Measurements from ENCODE around the gene KLHL12. TPM values are rescaled to one million over a fixed set of nuclear protein-coding genes. Genes with fewer than 3 reads are reported as not detected.

The KLHL12 gene
- total RNA-seq, 4 donors from 2014 or later: 15.3 to 23.4 (median 20.8) TPM

DNA sequence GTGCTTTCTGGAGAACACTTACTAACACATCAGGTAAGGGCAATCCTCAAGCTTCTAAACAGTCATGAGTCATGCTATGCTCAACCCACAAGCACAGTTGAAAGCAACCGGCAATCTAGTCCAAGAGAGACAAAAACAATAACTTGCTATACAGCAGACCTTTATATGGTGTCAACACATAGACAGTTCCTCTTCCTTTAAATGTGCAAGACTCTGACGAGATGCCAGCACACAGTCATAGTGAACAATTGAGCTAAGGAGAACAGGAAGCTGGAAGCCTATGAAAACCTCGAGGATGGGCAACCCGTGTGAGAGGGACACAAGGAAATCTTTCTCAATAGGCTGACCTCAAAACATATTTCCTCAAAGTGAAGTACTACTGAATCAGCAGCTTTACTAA, 25.8 kb upstream of the KLHL12 start:
- peak; percentile 23 to 60 for DNase-seq (ENCODE audit: low spot score in 2 of 2)
- peaks cover 0 to 35% (median 2%) of the 10 kb centered on the region in 3 donors for H3K36me3 ChIP-seq
- peaks cover 0 to 62% (median 17%) of the 10 kb centered on the region in 4 donors for H3K4me1 ChIP-seq
- no peak overlapping the region for H3K4me3 ChIP-seq
- H3K9me3 ChIP-seq: no peaks in the 10 kb centered on the region
- WGBS, 2 donors: 23 to 35% methylated on average over 4 of the region's 4 CpGs
- no peaks in the 10 kb centered on the region for H3K27me3 ChIP-seq
- peak overlapping the region in 2 of 4 donors; percentile 50 to 72 for H3K27ac ChIP-seq
- TF ChIP-seq, protein P1, sequence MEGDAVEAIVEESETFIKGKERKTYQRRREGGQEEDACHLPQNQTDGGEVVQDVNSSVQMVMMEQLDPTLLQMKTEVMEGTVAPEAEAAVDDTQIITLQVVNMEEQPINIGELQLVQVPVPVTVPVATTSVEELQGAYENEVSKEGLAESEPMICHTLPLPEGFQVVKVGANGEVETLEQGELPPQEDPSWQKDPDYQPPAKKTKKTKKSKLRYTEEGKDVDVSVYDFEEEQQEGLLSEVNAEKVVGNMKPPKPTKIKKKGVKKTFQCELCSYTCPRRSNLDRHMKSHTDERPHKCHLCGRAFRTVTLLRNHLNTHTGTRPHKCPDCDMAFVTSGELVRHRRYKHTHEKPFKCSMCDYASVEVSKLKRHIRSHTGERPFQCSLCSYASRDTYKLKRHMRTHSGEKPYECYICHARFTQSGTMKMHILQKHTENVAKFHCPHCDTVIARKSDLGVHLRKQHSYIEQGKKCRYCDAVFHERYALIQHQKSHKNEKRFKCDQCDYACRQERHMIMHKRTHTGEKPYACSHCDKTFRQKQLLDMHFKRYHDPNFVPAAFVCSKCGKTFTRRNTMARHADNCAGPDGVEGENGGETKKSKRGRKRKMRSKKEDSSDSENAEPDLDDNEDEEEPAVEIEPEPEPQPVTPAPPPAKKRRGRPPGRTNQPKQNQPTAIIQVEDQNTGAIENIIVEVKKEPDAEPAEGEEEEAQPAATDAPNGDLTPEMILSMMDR (IDR thresholded peaks at IDR 0.05): no peak
- no peak for TF ChIP-seq POLR2A (IDR thresholded peaks at IDR 0.05)
- peak; percentile 75 to 80 for TF ChIP-seq EP300 (IDR thresholded peaks at IDR 0.05)

DNA sequence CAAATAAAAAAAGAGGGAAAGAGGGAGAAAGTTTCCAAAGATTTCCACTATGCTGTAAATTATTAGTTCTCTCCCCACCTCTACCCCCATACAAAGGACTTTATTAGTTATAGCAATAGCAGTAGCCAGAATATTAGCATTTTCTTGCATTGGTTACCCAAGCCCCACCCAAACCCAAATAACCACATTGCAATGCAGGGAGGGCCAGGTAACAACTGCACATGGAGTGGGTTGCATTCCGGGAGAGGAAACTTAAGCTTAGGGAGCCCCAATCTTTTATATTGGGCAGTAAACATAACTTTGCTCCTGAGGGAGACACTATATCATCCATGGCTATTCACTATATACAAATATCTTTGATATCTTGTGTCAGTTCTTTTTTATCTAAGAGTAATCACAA, 25.1 kb upstream of the KLHL12 start:
- Histone ChIP-seq H3K27me3 (no peaks in the 10 kb centered on the region), H3K27ac (peak overlapping the region in 2 of 4 donors; percentile 50 to 72), H3K9me3 (no peaks in the 10 kb centered on the region), H3K4me3 (no peak overlapping the region), H3K36me3 (peaks cover 0 to 42% (median 2%) of the 10 kb centered on the region in 3 donors), H3K4me1 (peaks cover 0 to 58% (median 15%) of the 10 kb centered on the region in 4 donors)
- no peak for DNase-seq (ENCODE audit: low spot score in 2 of 2)
- 90 to 91% methylated on average over 1 of the region's 1 CpG for WGBS, 2 donors
- TF ChIP-seq POLR2A (IDR thresholded peaks at IDR 0.05): no peak
- TF ChIP-seq EP300 (IDR thresholded peaks at IDR 0.05): no peak
- TF ChIP-seq, protein P1 (IDR thresholded peaks at IDR 0.05): no peak

DNA sequence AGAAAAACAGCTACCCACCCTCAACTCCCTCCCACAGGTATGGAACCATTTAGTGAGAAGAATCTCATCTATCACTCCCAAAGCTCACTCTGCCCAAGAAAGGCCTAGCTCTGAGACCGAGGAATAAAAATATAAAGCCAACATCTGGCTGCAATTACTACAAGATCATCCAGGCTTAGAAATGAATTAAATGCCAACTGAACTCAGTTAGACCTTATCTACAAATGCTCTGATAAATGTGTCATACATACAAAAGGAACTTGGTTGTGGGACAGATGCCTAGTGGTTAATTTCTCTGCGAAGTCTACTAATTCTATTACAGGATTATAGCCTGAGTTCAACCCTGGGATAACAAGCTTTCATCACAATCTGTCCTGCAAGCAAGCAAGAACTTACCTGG, 24.4 kb upstream of the KLHL12 start:
- peaks cover 0 to 49% (median 2%) of the 10 kb centered on the region in 3 donors for H3K36me3 ChIP-seq
- H3K27ac ChIP-seq: peak overlapping the region in 1 of 4 donors; percentile 11
- no peaks in the 10 kb centered on the region for H3K9me3 ChIP-seq
- 57 to 75% methylated on average over 2 of the region's 2 CpGs for WGBS, 2 donors
- H3K27me3 ChIP-seq: no peaks in the 10 kb centered on the region
- H3K4me3 ChIP-seq: no peak overlapping the region
- no peak for DNase-seq (ENCODE audit: low spot score in 2 of 2)
- H3K4me1 ChIP-seq: peaks cover 0 to 52% (median 8%) of the 10 kb centered on the region in 4 donors
- TF ChIP-seq POLR2A (IDR thresholded peaks at IDR 0.05): no peak
- TF ChIP-seq, protein P1 (IDR thresholded peaks at IDR 0.05): no peak
- no peak for TF ChIP-seq EP300 (IDR thresholded peaks at IDR 0.05)

DNA sequence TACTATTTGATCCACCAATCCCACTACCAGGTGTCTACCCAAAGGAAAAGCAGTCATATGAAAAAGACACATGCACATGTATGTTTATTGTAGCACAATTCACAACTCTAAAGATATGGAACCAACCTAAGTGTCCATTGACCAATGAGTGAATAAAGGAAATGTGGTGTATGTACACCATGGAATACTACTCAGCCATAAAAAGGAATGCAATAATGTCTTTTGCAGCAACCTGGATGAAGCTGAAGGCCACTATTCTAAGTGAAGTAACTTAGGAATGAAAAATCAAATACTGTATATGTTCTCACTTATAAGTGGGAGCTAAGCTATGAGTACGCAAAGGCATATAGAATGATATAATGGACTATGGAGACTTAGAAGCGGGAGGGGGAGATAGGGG, 18.4 kb upstream of the KLHL12 start:
- TF ChIP-seq, protein P1 (IDR thresholded peaks at IDR 0.05): no peak
- TF ChIP-seq EP300 (IDR thresholded peaks at IDR 0.05) (no peak), POLR2A (IDR thresholded peaks at IDR 0.05) (no peak)
- no peak overlapping the region for H3K27ac ChIP-seq
- no peaks in the 10 kb centered on the region for H3K4me1 ChIP-seq
- peaks cover 5 to 100% (median 40%) of the 10 kb centered on the region in 3 donors for H3K36me3 ChIP-seq
- no peak for DNase-seq (ENCODE audit: low spot score in 2 of 2)
- H3K4me3 ChIP-seq: no peak overlapping the region
- no peaks in the 10 kb centered on the region for H3K27me3 ChIP-seq
- 98% methylated on average over 2 of the region's 2 CpGs for WGBS, 2 donors
- H3K9me3 ChIP-seq: no peaks in the 10 kb centered on the region

DNA sequence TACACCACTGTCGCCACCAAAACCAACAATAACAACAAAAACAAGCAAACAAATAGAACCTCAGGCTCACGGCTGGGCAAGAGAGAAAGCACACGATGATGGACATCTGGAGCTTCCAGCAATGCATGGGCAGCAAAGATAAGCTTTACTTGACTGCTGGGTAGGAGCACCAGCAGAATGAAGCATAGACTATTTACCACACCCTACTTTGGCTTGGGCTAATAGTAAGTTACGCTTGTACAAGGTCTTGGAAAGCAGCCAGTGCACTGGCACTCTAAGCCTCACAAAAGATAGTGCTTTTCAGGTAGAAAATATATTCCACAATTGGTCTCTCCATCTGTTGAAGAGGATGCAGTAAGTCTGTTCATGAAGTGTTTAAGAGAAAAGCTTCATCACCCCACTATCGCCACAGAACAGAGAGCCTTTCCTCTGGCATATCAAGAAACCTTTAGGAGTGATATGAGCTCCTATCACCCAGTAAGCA, 17.4 kb upstream of the KLHL12 start:
- no peaks in the 10 kb centered on the region for H3K4me1 ChIP-seq
- H3K9me3 ChIP-seq: no peaks in the 10 kb centered on the region
- no peak overlapping the region for H3K27ac ChIP-seq
- no peak overlapping the region for H3K4me3 ChIP-seq
- WGBS, 2 donors: 88 to 92% methylated on average over 5 of the region's 5 CpGs
- DNase-seq (ENCODE audit: low spot score in 2 of 2): no peak
- peaks cover 5 to 100% (median 40%) of the 10 kb centered on the region in 3 donors for H3K36me3 ChIP-seq
- no peaks in the 10 kb centered on the region for H3K27me3 ChIP-seq
- TF ChIP-seq POLR2A (IDR thresholded peaks at IDR 0.05) (no peak), EP300 (IDR thresholded peaks at IDR 0.05) (no peak)
- TF ChIP-seq, protein P1 (IDR thresholded peaks at IDR 0.05): no peak

Measured in tibial nerve (tissue), 4 donors.